HepG2 (cell line): ENCODE data around the gene SLC43A3. TPM values are rescaled to one million over a fixed set of nuclear protein-coding genes. Genes with fewer than 3 reads are reported as not detected.

Experiments used
- ASH2L ChIP-seq: fragments of 300-600, 200-600 bp; sonication (generic); IDR thresholded peaks from 2 replicates; pipeline ENCODE4 v1.7.0; 2017; ENCODE audit warnings: low read depth, mild to moderate bottlenecking, moderate library complexity, mixed read lengths, low read length; ENCODE audit not compliant: insufficient read length
- CBX5 ChIP-seq: sonication (generic); formaldehyde crosslinking; IDR thresholded peaks from 2 replicates; pipeline ENCODE4 v1.4.0; 2020; ENCODE audit warnings: missing genetic modification reagents, borderline replicate concordance
- DR1 ChIP-seq: sonication (generic); formaldehyde crosslinking; IDR thresholded peaks from 2 replicates; pipeline ENCODE4 v1.8.0; 2021; ENCODE audit warnings: mild to moderate bottlenecking, missing genetic modification reagents, inconsistent platforms
- MEIS2 ChIP-seq: sonication (generic); formaldehyde crosslinking; IDR thresholded peaks from 2 replicates; pipeline ENCODE4 v1.9.0; 2021; ENCODE audit warnings: mild to moderate bottlenecking, missing genetic modification reagents
- MIER3 ChIP-seq: IDR thresholded peaks from 2 replicates; pipeline ENCODE4 v1.6.1; 2016; ENCODE audit warnings: missing compliant biosample characterization, borderline replicate concordance
- NONO ChIP-seq, 2 experiments: fragments of 450-650 bp in 1 of 2; sonication (generic) in 1 of 2; formaldehyde crosslinking in 1 of 2; IDR thresholded peaks in 1 of 2; conservative IDR thresholded peaks in 1 of 2; 2 replicates each; pipeline versions ENCODE4 v1.6.1 to v1.8.0; 2017 to 2022; ENCODE audit warnings: mild to moderate bottlenecking in 1 of 2, missing genetic modification reagents in 1 of 2, moderate library complexity in 1 of 2
- PITX1 ChIP-seq: sonication (generic); formaldehyde crosslinking; IDR thresholded peaks from 2 replicates; pipeline ENCODE4 v1.5.1; 2020; ENCODE audit warnings: mild to moderate bottlenecking, missing genetic modification reagents
- SMAD3 ChIP-seq: sonication (generic); formaldehyde crosslinking; IDR thresholded peaks from 2 replicates; pipeline ENCODE4 v1.4.0; 2020; ENCODE audit warnings: missing genetic modification reagents
- ZFP1 ChIP-seq: IDR thresholded peaks from 2 replicates; pipeline ENCODE4 v1.6.1; 2016
- ZNF34 ChIP-seq: sonication (generic); formaldehyde crosslinking; IDR thresholded peaks from 2 replicates; pipeline ENCODE4 v1.4.0; 2020; ENCODE audit warnings: mild to moderate bottlenecking, missing genetic modification reagents, borderline replicate concordance
- ZNF781 ChIP-seq: sonication (generic); formaldehyde crosslinking; IDR thresholded peaks from 2 replicates; pipeline ENCODE4 v1.5.1; 2020; ENCODE audit warnings: borderline replicate concordance, mild to moderate bottlenecking, missing genetic modification reagents; ENCODE audit errors: not compliant biosample characterization
- polyA plus RNA-seq, 8 experiments: library from polyadenylated mRNA; depleted of rRNA in 3 of 8; stranded (reverse) in 7 of 8; unstranded in 1 of 8; fragments of >200 nt; fragmentation: Illumina TruSeq in 4 of 8; extraction: Trizol in 4 of 8; gene quantifications; 2 replicates each; pipeline versions ENCODE4 v1.2.1 to v1.2.3, GENCODE V29; 2011 to 2016; ENCODE audit warnings: low read depth in 4 of 8, missing spikeins in 1 of 8, mixed read lengths in 1 of 8; ENCODE audit not compliant: insufficient read depth in 1 of 8
- total RNA-seq, 5 experiments: library from RNA; depleted of rRNA; stranded (reverse); fragments of >200 nt; fragmentation: Illumina TruSeq; extraction: Trizol; gene quantifications; 2 replicates each; pipeline ENCODE4 v1.2.3, GENCODE V29; 2016; ENCODE audit warnings: low read depth in 1 of 5
- TF ChIP-seq, protein P1 (sequence below): sonication (generic); formaldehyde crosslinking; conservative IDR thresholded peaks from 2 replicates; pipeline ENCODE4 v1.8.0; 2022; ENCODE audit warnings: missing genetic modification reagents
- TF ChIP-seq, protein P2 (sequence below), 2 experiments: fragments of 450-650 bp in 1 of 2; sonication (generic) in 1 of 2; formaldehyde crosslinking; IDR thresholded peaks; 2 replicates each; pipeline versions ENCODE4 v1.5.0 to v1.8.0; 2020 to 2022; ENCODE audit warnings: mild to moderate bottlenecking in 1 of 2, missing genetic modification reagents in 1 of 2
- TF ChIP-seq, protein P3 (sequence below): sonication (generic); formaldehyde crosslinking; conservative IDR thresholded peaks from 2 replicates; pipeline ENCODE4 v1.4.0; 2020; ENCODE audit warnings: missing genetic modification reagents
- TF ChIP-seq, protein P4 (sequence below): sonication (generic); formaldehyde crosslinking; IDR thresholded peaks from 2 replicates; pipeline ENCODE4 v1.4.0; 2020; ENCODE audit warnings: mild to moderate bottlenecking, missing genetic modification reagents, borderline replicate concordance
- TF ChIP-seq, protein P5 (sequence below): sonication (generic); formaldehyde crosslinking; IDR thresholded peaks from 2 replicates; pipeline ENCODE4; 2020; ENCODE audit warnings: missing genetic modification reagents, mild to moderate bottlenecking, borderline replicate concordance

Gene SLC43A3
- total and polyA plus RNA-seq, 2 of the 13 experiments (the other 11 are each of a cell fraction or from before 2014, with no cell fraction given) = 2.6 TPM; not detected in 1

DNA sequence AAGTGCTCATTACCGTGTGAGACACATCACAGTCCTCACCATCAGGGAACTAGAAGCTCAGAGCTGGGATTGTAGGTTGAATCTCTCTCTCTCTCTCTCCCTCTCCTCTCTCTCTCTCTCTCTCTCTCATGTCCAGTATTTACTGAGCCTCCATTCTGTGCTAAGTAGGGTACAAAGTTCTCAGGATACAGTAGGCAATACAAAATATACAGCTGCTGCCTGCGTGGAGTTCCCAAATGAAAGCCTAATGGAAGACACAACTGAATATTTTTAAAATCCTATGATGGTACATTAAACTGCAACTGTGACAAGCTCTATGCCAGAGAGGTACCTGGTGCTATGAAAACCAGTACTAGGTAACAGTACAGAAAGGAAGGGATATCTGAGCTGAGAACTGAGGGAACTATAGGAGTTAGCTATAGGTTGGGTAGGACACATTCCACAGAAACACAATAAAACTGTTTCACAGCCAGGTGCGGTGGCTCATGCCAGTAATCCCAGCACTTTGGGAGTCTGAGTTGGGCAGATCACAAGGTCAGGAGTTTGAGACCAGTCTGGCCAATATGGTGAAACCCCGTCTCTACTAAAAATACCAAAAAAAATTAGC lies 26.8 kb downstream of the SLC43A3 start (continued):
- TF ChIP-seq, protein P1, sequence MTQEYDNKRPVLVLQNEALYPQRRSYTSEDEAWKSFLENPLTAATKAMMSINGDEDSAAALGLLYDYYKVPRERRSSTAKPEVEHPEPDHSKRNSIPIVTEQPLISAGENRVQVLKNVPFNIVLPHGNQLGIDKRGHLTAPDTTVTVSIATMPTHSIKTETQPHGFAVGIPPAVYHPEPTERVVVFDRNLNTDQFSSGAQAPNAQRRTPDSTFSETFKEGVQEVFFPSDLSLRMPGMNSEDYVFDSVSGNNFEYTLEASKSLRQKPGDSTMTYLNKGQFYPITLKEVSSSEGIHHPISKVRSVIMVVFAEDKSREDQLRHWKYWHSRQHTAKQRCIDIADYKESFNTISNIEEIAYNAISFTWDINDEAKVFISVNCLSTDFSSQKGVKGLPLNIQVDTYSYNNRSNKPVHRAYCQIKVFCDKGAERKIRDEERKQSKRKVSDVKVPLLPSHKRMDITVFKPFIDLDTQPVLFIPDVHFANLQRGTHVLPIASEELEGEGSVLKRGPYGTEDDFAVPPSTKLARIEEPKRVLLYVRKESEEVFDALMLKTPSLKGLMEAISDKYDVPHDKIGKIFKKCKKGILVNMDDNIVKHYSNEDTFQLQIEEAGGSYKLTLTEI (CRISPR knock-in tag) = no peak
- TF ChIP-seq MIER3 (CRISPR knock-in tag) (0 out of 2 replicates have a peak, but pooled peaks have one; percentile 30), CBX5 (no peak), SMAD3 (no peak), ZFP1 (CRISPR knock-in tag) (no peak), ASH2L (peak; percentile 62), NONO (IDR thresholded peaks at IDR 0.05) (no peak), NONO (CRISPR knock-in tag; conservative IDR thresholded peaks at IDR 0.05) (peak; percentile 58; the same call in 1 of the 2 replicates), DR1 (CRISPR knock-in tag) (no peak), ZNF34 (CRISPR knock-in tag) (no peak), MEIS2 (CRISPR knock-in tag) (no peak), ZNF781 (CRISPR knock-in tag) (no peak), PITX1 (peak; percentile 49; the same call in 1 of the 2 replicates)
- TF ChIP-seq, protein P2, sequence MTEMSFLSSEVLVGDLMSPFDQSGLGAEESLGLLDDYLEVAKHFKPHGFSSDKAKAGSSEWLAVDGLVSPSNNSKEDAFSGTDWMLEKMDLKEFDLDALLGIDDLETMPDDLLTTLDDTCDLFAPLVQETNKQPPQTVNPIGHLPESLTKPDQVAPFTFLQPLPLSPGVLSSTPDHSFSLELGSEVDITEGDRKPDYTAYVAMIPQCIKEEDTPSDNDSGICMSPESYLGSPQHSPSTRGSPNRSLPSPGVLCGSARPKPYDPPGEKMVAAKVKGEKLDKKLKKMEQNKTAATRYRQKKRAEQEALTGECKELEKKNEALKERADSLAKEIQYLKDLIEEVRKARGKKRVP (CRISPR knock-in tag; IDR thresholded peaks at IDR 0.05) = 0 out of 4 replicates have a peak, but pooled peaks of 1 of the 2 experiments have one; percentile 45
- TF ChIP-seq, protein P3, sequence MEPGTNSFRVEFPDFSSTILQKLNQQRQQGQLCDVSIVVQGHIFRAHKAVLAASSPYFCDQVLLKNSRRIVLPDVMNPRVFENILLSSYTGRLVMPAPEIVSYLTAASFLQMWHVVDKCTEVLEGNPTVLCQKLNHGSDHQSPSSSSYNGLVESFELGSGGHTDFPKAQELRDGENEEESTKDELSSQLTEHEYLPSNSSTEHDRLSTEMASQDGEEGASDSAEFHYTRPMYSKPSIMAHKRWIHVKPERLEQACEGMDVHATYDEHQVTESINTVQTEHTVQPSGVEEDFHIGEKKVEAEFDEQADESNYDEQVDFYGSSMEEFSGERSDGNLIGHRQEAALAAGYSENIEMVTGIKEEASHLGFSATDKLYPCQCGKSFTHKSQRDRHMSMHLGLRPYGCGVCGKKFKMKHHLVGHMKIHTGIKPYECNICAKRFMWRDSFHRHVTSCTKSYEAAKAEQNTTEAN (CRISPR knock-in tag) = no peak
- TF ChIP-seq, protein P4, sequence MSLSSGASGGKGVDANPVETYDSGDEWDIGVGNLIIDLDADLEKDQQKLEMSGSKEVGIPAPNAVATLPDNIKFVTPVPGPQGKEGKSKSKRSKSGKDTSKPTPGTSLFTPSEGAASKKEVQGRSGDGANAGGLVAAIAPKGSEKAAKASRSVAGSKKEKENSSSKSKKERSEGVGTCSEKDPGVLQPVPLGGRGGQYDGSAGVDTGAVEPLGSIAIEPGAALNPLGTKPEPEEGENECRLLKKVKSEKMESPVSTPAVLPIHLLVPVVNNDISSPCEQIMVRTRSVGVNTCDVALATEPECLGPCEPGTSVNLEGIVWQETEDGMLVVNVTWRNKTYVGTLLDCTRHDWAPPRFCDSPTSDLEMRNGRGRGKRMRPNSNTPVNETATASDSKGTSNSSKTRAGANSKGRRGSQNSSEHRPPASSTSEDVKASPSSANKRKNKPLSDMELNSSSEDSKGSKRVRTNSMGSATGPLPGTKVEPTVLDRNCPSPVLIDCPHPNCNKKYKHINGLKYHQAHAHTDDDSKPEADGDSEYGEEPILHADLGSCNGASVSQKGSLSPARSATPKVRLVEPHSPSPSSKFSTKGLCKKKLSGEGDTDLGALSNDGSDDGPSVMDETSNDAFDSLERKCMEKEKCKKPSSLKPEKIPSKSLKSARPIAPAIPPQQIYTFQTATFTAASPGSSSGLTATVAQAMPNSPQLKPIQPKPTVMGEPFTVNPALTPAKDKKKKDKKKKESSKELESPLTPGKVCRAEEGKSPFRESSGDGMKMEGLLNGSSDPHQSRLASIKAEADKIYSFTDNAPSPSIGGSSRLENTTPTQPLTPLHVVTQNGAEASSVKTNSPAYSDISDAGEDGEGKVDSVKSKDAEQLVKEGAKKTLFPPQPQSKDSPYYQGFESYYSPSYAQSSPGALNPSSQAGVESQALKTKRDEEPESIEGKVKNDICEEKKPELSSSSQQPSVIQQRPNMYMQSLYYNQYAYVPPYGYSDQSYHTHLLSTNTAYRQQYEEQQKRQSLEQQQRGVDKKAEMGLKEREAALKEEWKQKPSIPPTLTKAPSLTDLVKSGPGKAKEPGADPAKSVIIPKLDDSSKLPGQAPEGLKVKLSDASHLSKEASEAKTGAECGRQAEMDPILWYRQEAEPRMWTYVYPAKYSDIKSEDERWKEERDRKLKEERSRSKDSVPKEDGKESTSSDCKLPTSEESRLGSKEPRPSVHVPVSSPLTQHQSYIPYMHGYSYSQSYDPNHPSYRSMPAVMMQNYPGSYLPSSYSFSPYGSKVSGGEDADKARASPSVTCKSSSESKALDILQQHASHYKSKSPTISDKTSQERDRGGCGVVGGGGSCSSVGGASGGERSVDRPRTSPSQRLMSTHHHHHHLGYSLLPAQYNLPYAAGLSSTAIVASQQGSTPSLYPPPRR = no peak
- TF ChIP-seq, protein P5, sequence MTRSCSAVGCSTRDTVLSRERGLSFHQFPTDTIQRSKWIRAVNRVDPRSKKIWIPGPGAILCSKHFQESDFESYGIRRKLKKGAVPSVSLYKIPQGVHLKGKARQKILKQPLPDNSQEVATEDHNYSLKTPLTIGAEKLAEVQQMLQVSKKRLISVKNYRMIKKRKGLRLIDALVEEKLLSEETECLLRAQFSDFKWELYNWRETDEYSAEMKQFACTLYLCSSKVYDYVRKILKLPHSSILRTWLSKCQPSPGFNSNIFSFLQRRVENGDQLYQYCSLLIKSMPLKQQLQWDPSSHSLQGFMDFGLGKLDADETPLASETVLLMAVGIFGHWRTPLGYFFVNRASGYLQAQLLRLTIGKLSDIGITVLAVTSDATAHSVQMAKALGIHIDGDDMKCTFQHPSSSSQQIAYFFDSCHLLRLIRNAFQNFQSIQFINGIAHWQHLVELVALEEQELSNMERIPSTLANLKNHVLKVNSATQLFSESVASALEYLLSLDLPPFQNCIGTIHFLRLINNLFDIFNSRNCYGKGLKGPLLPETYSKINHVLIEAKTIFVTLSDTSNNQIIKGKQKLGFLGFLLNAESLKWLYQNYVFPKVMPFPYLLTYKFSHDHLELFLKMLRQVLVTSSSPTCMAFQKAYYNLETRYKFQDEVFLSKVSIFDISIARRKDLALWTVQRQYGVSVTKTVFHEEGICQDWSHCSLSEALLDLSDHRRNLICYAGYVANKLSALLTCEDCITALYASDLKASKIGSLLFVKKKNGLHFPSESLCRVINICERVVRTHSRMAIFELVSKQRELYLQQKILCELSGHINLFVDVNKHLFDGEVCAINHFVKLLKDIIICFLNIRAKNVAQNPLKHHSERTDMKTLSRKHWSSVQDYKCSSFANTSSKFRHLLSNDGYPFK (CRISPR knock-in tag) = no peak
